ENCODE measurements around the gene CADM3.

DNA sequence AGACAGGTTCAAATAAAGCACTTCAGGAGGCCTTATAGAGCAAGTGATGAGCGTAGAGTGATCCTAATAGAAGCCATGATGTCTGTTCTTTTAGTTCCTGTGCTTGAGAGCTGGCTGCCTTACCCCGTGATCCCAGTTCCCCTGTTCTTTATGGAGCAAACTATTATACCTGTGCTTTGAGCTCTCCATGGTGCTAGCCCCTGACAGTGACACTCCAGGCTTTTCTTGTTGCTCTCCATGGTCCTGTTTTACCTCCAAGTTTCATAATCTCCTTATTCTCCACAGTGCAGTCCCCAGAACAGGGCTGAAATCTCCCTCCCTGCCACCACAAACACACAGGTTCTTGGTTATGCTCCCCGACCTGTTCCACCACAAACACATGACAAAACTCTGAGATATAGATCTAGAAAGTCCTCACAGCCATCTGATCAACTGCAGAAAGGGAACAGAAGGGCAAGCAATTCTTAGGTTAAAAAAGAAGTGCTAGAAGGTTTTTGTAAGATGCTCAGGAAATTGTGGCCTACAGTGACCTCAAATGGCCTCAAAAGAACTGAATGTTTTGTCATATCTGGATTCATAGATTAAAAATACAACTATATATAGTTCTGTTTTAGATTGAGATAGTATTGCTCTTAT is 6.0 kb downstream of the CADM3 start:
- TF ChIP-seq, protein P1, sequence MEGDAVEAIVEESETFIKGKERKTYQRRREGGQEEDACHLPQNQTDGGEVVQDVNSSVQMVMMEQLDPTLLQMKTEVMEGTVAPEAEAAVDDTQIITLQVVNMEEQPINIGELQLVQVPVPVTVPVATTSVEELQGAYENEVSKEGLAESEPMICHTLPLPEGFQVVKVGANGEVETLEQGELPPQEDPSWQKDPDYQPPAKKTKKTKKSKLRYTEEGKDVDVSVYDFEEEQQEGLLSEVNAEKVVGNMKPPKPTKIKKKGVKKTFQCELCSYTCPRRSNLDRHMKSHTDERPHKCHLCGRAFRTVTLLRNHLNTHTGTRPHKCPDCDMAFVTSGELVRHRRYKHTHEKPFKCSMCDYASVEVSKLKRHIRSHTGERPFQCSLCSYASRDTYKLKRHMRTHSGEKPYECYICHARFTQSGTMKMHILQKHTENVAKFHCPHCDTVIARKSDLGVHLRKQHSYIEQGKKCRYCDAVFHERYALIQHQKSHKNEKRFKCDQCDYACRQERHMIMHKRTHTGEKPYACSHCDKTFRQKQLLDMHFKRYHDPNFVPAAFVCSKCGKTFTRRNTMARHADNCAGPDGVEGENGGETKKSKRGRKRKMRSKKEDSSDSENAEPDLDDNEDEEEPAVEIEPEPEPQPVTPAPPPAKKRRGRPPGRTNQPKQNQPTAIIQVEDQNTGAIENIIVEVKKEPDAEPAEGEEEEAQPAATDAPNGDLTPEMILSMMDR (IDR thresholded peaks at IDR 0.05) = no peak
- no peak for TF ChIP-seq POLR2A (IDR thresholded peaks at IDR 0.05)

Measured in thyroid gland (tissue), 4 donors.